GM23338 (cell line): ENCODE data around the gene ADGRG4. TPM values are rescaled to one million over a fixed set of nuclear protein-coding genes. Genes with fewer than 3 reads are reported as not detected.

Experiments
- ATAC-seq: fragments of 200-7000 bp; cut with Tn5 transposase; 3 replicates; pipeline ENCODE4 v1.9.1; 2020
- DNase-seq: peaks from one replicate; pipeline ENCODE4 v3.0.0-alpha.2; 2015; ENCODE audit warnings: low spot score
- H2AFZ ChIP-seq: fragments of 200-600 bp; sonication (generic); 2 replicates; pipeline ENCODE4 v1.8.0; 2016; ENCODE audit warnings: antibody characterized with exemption, mild to moderate bottlenecking, moderate library complexity
- H3F3A ChIP-seq: fragments of 200-600 bp; sonication (generic); replicated peaks from 2 replicates; pipeline ENCODE4 v1.8.0; 2017; ENCODE audit warnings: antibody characterized with exemption, mixed run types, low read depth
- H3K27ac ChIP-seq: fragments of 200-600 bp; sonication (generic); 2 replicates; pipeline ENCODE4 v1.6.1; 2016; ENCODE audit warnings: low read depth
- H3K27me3 ChIP-seq: fragments of 200-600 bp; sonication (generic); 2 replicates; pipeline ENCODE4 v1.8.0; 2016; ENCODE audit warnings: mild to moderate bottlenecking, mixed run types, moderate library complexity; ENCODE audit not compliant: insufficient read depth
- H3K36me3 ChIP-seq: fragments of 200-600 bp; sonication (generic); 2 replicates; pipeline ENCODE4 v1.8.0; 2016; ENCODE audit warnings: mild to moderate bottlenecking; ENCODE audit not compliant: insufficient read depth
- H3K4me1 ChIP-seq: fragments of 200-600 bp; sonication (generic); 2 replicates; pipeline ENCODE4 v1.8.0; 2016; ENCODE audit warnings: mild to moderate bottlenecking, moderate library complexity; ENCODE audit not compliant: insufficient read depth
- H3K4me2 ChIP-seq: fragments of 200-600 bp; sonication (generic); 2 replicates; pipeline ENCODE4 v1.7.1; 2017; ENCODE audit warnings: mixed run types
- H3K4me3 ChIP-seq: fragments of 200-600 bp; sonication (generic); 2 replicates; pipeline ENCODE4 v1.6.1; 2016; ENCODE audit warnings: mixed run types
- H3K79me2 ChIP-seq: fragments of 200-600 bp; sonication (generic); replicated peaks from 2 replicates; pipeline ENCODE4 v1.8.0; 2017; ENCODE audit warnings: mild to moderate bottlenecking; ENCODE audit not compliant: insufficient read depth
- H3K9me2 ChIP-seq: fragments of 200-600 bp; sonication (generic); 2 replicates; pipeline ENCODE4 v1.8.0; 2017; ENCODE audit not compliant: insufficient read depth
- H4K20me1 ChIP-seq: fragments of 200-600 bp; sonication (generic); replicated peaks from 2 replicates; pipeline ENCODE4 v1.8.0; 2017; ENCODE audit warnings: mild to moderate bottlenecking; ENCODE audit not compliant: insufficient read depth
- H3K27ac Mint-ChIP-seq: 2 replicates; pipeline ENCODE4 v1.8.0; 2020; ENCODE audit warnings: inconsistent platforms, mild to moderate bottlenecking, moderate library complexity, mixed read lengths
- H3K27me3 Mint-ChIP-seq: 3 replicates; pipeline ENCODE4 v1.8.0; 2022; ENCODE audit warnings: low read depth, mild to moderate bottlenecking, moderate library complexity, mixed read lengths, inconsistent platforms; ENCODE audit not compliant: insufficient read depth, poor library complexity
- H3K36me3 Mint-ChIP-seq: 3 replicates; pipeline ENCODE4 v1.8.0; 2021; ENCODE audit warnings: low read depth, mild to moderate bottlenecking, inconsistent platforms, moderate library complexity, mixed read lengths
- H3K4me1 Mint-ChIP-seq: 3 replicates; pipeline ENCODE4 v1.8.0; 2020; ENCODE audit warnings: mild to moderate bottlenecking, inconsistent platforms, mixed read lengths
- H3K4me3 Mint-ChIP-seq: 3 replicates; pipeline ENCODE4 v1.8.0; 2021; ENCODE audit warnings: moderate library complexity, mild to moderate bottlenecking, inconsistent platforms, mixed read lengths
- H3K9me3 Mint-ChIP-seq: 3 replicates; pipeline ENCODE4 v1.8.0; 2020; ENCODE audit warnings: moderate library complexity, mild to moderate bottlenecking, inconsistent platforms, mixed read lengths
- CREB1 ChIP-seq: fragments of 250-450 bp; sonication (Bioruptor Pico); IDR thresholded peaks from 2 replicates; pipeline ENCODE4 v1.5.0; 2020; ENCODE audit warnings: low read depth, mild to moderate bottlenecking, moderate library complexity
- CTCF ChIP-seq, 2 experiments: fragments of 200-600 bp in 1 of 2; sonication (generic) in 1 of 2; conservative IDR thresholded peaks; 2 replicates each; pipeline versions ENCODE4 v1.5.1 to v1.6.1; 2016 to 2017; ENCODE audit warnings: antibody characterized with exemption in 2 of 2, low read depth in 2 of 2, mild to moderate bottlenecking in 2 of 2, moderate library complexity in 1 of 2
- ETS1 ChIP-seq: IDR thresholded peaks from 2 replicates; pipeline ENCODE4 v1.6.1; 2016; ENCODE audit warnings: antibody characterized with exemption
- EZH2 ChIP-seq: fragments of 200-600 bp; sonication (generic); IDR thresholded peaks from one replicate; pipeline ENCODE4 v1.8.0; 2017; ENCODE audit warnings: antibody characterized with exemption, mild to moderate bottlenecking, low read depth; ENCODE audit not compliant: unreplicated experiment
- EZH2phosphoT487 ChIP-seq: fragments of 200-600 bp; sonication (generic); IDR thresholded peaks from one replicate; pipeline ENCODE4 v1.8.1; 2018; ENCODE audit warnings: antibody characterized with exemption; ENCODE audit not compliant: unreplicated experiment
- JUNB ChIP-seq: IDR thresholded peaks from one replicate; pipeline ENCODE4 v1.6.1; 2016; ENCODE audit warnings: antibody characterized with exemption; ENCODE audit not compliant: unreplicated experiment
- NANOG ChIP-seq: IDR thresholded peaks from 2 replicates; pipeline ENCODE4 v1.6.1; 2016; ENCODE audit warnings: antibody characterized with exemption, borderline replicate concordance
- POLR2AphosphoS5 ChIP-seq: IDR thresholded peaks from 2 replicates; pipeline ENCODE4 v1.6.1; 2016; ENCODE audit warnings: antibody characterized with exemption, low read depth
- REST ChIP-seq: IDR thresholded peaks from one replicate; pipeline ENCODE4 v1.6.1; 2018; ENCODE audit warnings: antibody characterized with exemption; ENCODE audit not compliant: unreplicated experiment
- STAT1 ChIP-seq: IDR thresholded peaks from one replicate; pipeline ENCODE4 v1.6.1; 2016; ENCODE audit warnings: antibody characterized with exemption; ENCODE audit not compliant: unreplicated experiment
- ZNF114 ChIP-seq: fragments of 250-450 bp; sonication (Bioruptor Pico); IDR thresholded peaks from 2 replicates; pipeline ENCODE4 v1.5.0; 2020; ENCODE audit warnings: mild to moderate bottlenecking, moderate library complexity
- ZNF331 ChIP-seq: fragments of 250-450 bp; sonication (Bioruptor Pico); IDR thresholded peaks from 2 replicates; pipeline ENCODE4 v1.5.0; 2020; ENCODE audit warnings: low read depth, mild to moderate bottlenecking, moderate library complexity
- ZNF462 ChIP-seq: fragments of 250-450 bp; sonication (Bioruptor Pico); IDR thresholded peaks from 2 replicates; pipeline ENCODE4 v1.5.0; 2020; ENCODE audit warnings: mild to moderate bottlenecking, moderate library complexity
- polyA plus RNA-seq: library from polyadenylated mRNA; unstranded; fragments of >200 nt; fragmentation: Nextera tagmentation; extraction: Ambion mirVana; gene quantifications from 2 replicates; pipeline ENCODE4 v1.2.1, GENCODE V29; 2016
- total RNA-seq: library from RNA; depleted of rRNA; stranded (reverse); fragments of >200 nt; shearing (Covaris generic); gene quantifications from 2 replicates; pipeline ENCODE4 v1.2.3, GENCODE V29; 2014

Gene ADGRG4
- total and polyA plus RNA-seq, 2 experiments from 2014 or later = not detected

GRCh38 chrX:136303041-136303440, 2.3 kb downstream of the ADGRG4 start:
- Mint-ChIP-seq H3K27me3 (no peaks in the 10 kb centered on the region), H3K9me3 (no peaks in the 10 kb centered on the region; the same call in 1 of the 3 replicates), H3K36me3 (no peaks in the 10 kb centered on the region), H3K27ac (no peak overlapping the region), H3K4me3 (no peak overlapping the region), H3K4me1 (no peaks in the 10 kb centered on the region)
- Histone ChIP-seq H3K4me2 (no peak overlapping the region), H3F3A (no peaks in the 10 kb centered on the region), H3K4me3 (no peak overlapping the region), H3K36me3 (no peaks in the 10 kb centered on the region), H3K27ac (no peak overlapping the region), H3K4me1 (no peaks in the 10 kb centered on the region), H2AFZ (no peak overlapping the region), H3K27me3 (no peaks in the 10 kb centered on the region), H4K20me1 (no peaks in the 10 kb centered on the region), H3K9me2 (no peaks in the 10 kb centered on the region), H3K79me2 (no peaks in the 10 kb centered on the region)
- ATAC-seq (no peak), DNase-seq (no peak)
- TF ChIP-seq EZH2 = no peak
- TF ChIP-seq CTCF (conservative IDR thresholded peaks at IDR 0.05; ENCODE audit: low read depth in 2 of 2) = no peak
- no peak for TF ChIP-seq EZH2phosphoT487
- TF ChIP-seq NANOG = no peak
- TF ChIP-seq ZNF114 (CRISPR knock-in tag) = no peak
- TF ChIP-seq REST = no peak
- TF ChIP-seq ETS1 = no peak
- no peak for TF ChIP-seq ZNF331
- TF ChIP-seq CREB1 (CRISPR knock-in tag) = no peak
- TF ChIP-seq POLR2AphosphoS5 = no peak
- no peak for TF ChIP-seq STAT1
- TF ChIP-seq ZNF462 (CRISPR knock-in tag) = no peak
- TF ChIP-seq JUNB = no peak
